Ovary (tissue), 9 donors: ENCODE measurements around the gene KIAA1614. TPM values are rescaled to one million over a fixed set of nuclear protein-coding genes. Genes with fewer than 3 reads are reported as not detected.

Source experiments
- DNase-seq, 5 donors: peaks; one replicate each; pipeline ENCODE4 v3.0.0-alpha.2; 2019 to 2020
- H3K27ac ChIP-seq, 2 donors: fragments of 200-600 bp; one replicate each; pipeline versions ENCODE4 v1.5.1 to v1.8.0; 2019 to 2022
- H3K27me3 ChIP-seq: fragments of 200-600 bp; one replicate; pipeline ENCODE4 v1.8.0; 2022
- H3K36me3 ChIP-seq: fragments of 200-600 bp; sonication (generic); one replicate; pipeline ENCODE4 v1.5.1; 2019
- H3K4me1 ChIP-seq: one replicate; pipeline ENCODE4 v1.8.1; 2013; ENCODE audit warnings: mild to moderate bottlenecking, moderate library complexity; ENCODE audit not compliant: insufficient read depth
- H3K4me3 ChIP-seq: fragments of 200-600 bp; sonication (generic); one replicate; pipeline ENCODE4 v1.5.1; 2017
- H3K9me3 ChIP-seq, 2 donors: fragments of 200-600 bp in 1 of 2; sonication (generic) in 1 of 2; one replicate each; pipeline versions ENCODE4 v1.5.1 to v1.8.1; 2013 to 2019; ENCODE audit warnings: mild to moderate bottlenecking in 1 of 2, moderate library complexity in 1 of 2
- EP300 ChIP-seq: sonication (generic); formaldehyde crosslinking; IDR thresholded peaks from one replicate; pipeline ENCODE4 v1.6.1; 2017; ENCODE audit warnings: antibody characterized with exemption
- POLR2A ChIP-seq: fragments of 450-650 bp; IDR thresholded peaks from one replicate; pipeline ENCODE4 v1.6.1; 2017; ENCODE audit warnings: antibody characterized with exemption, mild to moderate bottlenecking, moderate library complexity
- WGBS, 3 donors: extraction: QIAGEN DNeasy Blood & Tissue Kit in 1 of 3; methylation state at CpG; one replicate each; pipeline versions ENCODE4 v1.1.5 to v1.1.7; 2013 to 2017; 5-methylcytosine and 5-hydroxymethylcytosine counted together
- intact Hi-C, 4 donors: fragments of 100-400 bp; cut with DNase I; formaldehyde crosslinking; loops; one replicate each; pipeline versions ENCODE4 v1.11.0 to v1.15.1; 2022 to 2023
- polyA plus RNA-seq, 2 donors: library from polyadenylated mRNA; stranded (reverse); fragments of 200-250 nt in 1 of 2; fragments of 350-450 nt in 1 of 2; fragmentation: Illumina TruSeq in 1 of 2; extraction: RNeasy Lipid Tissue Mini Kit (QIAGEN cat#74804) in 1 of 2; gene quantifications; one replicate each; pipeline ENCODE4 v1.2.3, GENCODE V29; 2013 to 2014
- total RNA-seq, 7 donors: library from RNA; depleted of rRNA in 2 of 7; stranded (reverse); fragments of >200 nt in 2 of 7; fragmentation: NEBNext Ultra II Directional in 3 of 7; extraction: Animal tissue kit (Norgen Biotek cat#: 25700) in 3 of 7; gene quantifications; one replicate each; pipeline versions ENCODE4 v1.1.0 to v1.2.4, GENCODE V29; 2016 to 2023
- TF ChIP-seq, protein P1 (sequence below), 3 donors: fragments of 450-650 bp in 2 of 3; fragments of 200-600 bp in 1 of 3; IDR thresholded peaks; one replicate each; pipeline versions ENCODE4 v1.5.1 to v1.8.0; 2016 to 2022; ENCODE audit warnings: antibody characterized with exemption in 3 of 3, mild to moderate bottlenecking in 1 of 3
- donor health status: DM: no; HTN: no; CAD: no; lungs with moderate emphysema.
- donor health status: DM: no; HTN: no; CAD: no.
- donor health status: Bipolar disorder and iron deficiency.
- donor health status: DM: yes; HTN: yes; CAD: no.
- donor health status: DM: no; HTN: no; CAD: no.
- donor health status: DM: yes; HTN: yes; CAD: no.

Gene KIAA1614
- total and polyA plus RNA-seq, 9 donors = 1.1 to 15.1 (median 10.5) TPM

DNA sequence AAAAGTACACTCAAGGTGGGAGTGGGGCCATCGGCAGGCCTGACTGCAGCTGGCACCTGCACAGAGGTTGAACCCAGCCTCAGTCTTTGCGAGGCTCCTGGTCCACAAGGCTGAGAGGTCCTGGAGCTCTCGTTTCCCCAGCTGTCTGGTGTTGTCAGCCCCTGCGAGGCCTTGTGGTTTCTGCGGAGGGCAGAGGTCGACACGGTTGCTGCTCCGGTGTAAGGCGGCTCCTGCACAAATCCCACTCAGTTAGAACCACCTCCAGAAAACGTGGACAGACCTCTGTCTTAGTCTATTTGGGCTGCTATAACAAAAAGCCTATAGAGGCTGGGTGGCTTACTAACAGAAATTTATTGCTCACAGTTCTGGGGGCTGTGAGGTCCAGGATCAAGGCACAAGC is 5.8 kb downstream of the KIAA1614 start:
- Histone ChIP-seq H3K36me3 (no peaks in the 10 kb centered on the region), H3K27ac (no peak overlapping the region), H3K9me3 (no peaks in the 10 kb centered on the region), H3K27me3 (no peaks in the 10 kb centered on the region), H3K4me1 (no peaks in the 10 kb centered on the region), H3K4me3 (no peak overlapping the region)
- 84 to 87% (median 85%) methylated on average over 10 of the region's 10 CpGs for WGBS, 3 donors
- TF ChIP-seq POLR2A (no peak), EP300 (no peak)
- TF ChIP-seq, protein P1, sequence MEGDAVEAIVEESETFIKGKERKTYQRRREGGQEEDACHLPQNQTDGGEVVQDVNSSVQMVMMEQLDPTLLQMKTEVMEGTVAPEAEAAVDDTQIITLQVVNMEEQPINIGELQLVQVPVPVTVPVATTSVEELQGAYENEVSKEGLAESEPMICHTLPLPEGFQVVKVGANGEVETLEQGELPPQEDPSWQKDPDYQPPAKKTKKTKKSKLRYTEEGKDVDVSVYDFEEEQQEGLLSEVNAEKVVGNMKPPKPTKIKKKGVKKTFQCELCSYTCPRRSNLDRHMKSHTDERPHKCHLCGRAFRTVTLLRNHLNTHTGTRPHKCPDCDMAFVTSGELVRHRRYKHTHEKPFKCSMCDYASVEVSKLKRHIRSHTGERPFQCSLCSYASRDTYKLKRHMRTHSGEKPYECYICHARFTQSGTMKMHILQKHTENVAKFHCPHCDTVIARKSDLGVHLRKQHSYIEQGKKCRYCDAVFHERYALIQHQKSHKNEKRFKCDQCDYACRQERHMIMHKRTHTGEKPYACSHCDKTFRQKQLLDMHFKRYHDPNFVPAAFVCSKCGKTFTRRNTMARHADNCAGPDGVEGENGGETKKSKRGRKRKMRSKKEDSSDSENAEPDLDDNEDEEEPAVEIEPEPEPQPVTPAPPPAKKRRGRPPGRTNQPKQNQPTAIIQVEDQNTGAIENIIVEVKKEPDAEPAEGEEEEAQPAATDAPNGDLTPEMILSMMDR (IDR thresholded peaks at IDR 0.05) = no peak
- intact Hi-C loops = no loop called here
- DNase-seq = no peak

DNA sequence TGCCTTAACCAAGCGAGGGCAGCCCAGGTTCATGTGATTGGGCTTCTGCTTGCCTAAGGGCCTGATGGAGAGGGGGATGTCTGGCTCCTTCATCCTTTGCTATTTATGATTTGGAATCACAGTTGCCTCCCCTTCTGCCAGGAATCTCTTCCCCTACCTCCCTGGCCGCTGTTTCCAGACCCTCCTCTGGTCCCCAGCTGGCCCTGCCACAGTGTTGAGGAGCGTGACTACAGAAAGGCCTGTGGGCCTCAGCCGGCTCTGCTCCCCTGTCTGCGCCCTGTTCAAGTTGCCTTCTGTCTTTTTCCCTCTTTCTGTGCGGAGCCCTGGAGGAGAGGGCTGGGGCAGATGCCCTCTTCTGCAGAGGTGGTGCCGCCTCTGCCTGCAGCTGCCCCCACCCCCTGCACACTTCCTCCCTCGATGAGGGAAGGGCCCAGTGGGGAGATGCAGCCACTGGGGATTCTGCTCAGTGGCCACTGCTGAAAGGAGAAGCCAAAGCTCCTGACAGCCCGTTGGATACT is 6.5 kb downstream of the KIAA1614 start:
- Histone ChIP-seq H3K4me3 (no peak overlapping the region), H3K4me1 (no peaks in the 10 kb centered on the region), H3K9me3 (no peaks in the 10 kb centered on the region), H3K27ac (no peak overlapping the region), H3K36me3 (no peaks in the 10 kb centered on the region), H3K27me3 (no peaks in the 10 kb centered on the region)
- WGBS, 3 donors = 79 to 89% (median 89%) methylated on average over 9 of the region's 9 CpGs
- TF ChIP-seq EP300 (no peak), POLR2A (no peak)
- TF ChIP-seq, protein P1 (IDR thresholded peaks at IDR 0.05) = no peak
- DNase-seq = peak in 1 of 5 donors; percentile 6
- intact Hi-C loops = no loop called here

DNA sequence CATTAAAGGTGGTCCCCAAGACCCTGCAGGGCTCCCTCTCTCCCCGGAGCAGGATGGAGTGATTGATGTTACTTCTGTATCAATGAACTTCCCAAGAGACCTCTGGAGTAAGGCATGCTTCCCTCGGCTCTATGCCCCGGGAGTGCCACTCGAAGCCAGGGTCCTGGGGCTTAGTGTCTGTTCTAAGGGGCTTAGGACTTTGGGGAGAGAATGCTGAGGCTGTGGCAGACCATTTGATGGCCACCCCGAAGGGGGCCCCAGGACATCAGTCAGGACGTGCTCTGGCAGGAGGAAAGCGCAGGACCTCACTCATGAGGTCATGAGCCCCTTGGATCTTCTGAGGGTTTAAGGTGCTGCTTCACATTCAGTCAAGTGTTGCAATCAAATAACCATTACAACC is 7.5 kb downstream of the KIAA1614 start:
- intact Hi-C loops = loop anchor here in 1 of 4 donors (10.0 kb wide), 1 partner anchor 95 kb away; no protein-coding TSS in a partner anchor
- Histone ChIP-seq H3K27ac (no peak overlapping the region), H3K36me3 (no peaks in the 10 kb centered on the region), H3K4me3 (no peak overlapping the region), H3K27me3 (no peaks in the 10 kb centered on the region), H3K9me3 (no peaks in the 10 kb centered on the region), H3K4me1 (no peaks in the 10 kb centered on the region)
- no peak for TF ChIP-seq POLR2A
- TF ChIP-seq, protein P1 (IDR thresholded peaks at IDR 0.05) = no peak
- no peak for TF ChIP-seq EP300
- WGBS, 3 donors = 86 to 92% (median 91%) methylated on average over 7 of the region's 7 CpGs
- no peak for DNase-seq

DNA sequence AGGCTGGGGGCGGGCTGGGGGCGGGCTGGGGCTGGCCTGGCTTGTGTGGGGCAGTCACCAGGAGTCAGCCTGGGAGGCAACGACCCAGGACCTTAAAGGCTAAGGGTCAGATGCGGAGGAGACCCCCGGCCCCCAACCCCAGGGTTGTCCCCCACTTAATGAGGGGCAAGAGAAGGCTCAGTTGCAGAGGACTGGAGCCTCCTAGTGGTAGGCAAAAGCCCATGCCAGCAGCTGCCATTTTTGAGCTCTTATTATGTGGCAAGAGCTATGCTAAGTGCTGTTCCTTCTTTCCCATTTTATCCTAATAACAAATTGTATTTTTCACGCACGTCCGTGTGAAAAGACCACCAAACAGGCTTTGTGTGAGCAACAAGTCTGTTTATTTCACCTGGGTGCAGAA is 8.0 kb downstream of the KIAA1614 start:
- Histone ChIP-seq H3K36me3 (no peaks in the 10 kb centered on the region), H3K9me3 (no peaks in the 10 kb centered on the region), H3K27ac (no peak overlapping the region), H3K4me1 (peaks cover 2% of the 10 kb centered on the region), H3K27me3 (no peaks in the 10 kb centered on the region), H3K4me3 (no peak overlapping the region)
- no peak for DNase-seq
- 85 to 91% (median 89%) methylated on average over 8 of the region's 8 CpGs for WGBS, 3 donors
- intact Hi-C loops = loop anchor here in 1 of 4 donors (10.0 kb wide), 1 partner anchor 94 kb away; no protein-coding TSS in a partner anchor
- TF ChIP-seq EP300 = no peak
- TF ChIP-seq POLR2A = no peak
- TF ChIP-seq, protein P1 (IDR thresholded peaks at IDR 0.05) = no peak
